Brain microvascular endothelial cell (primary cell): ENCODE results near the gene UBLCP1.

ENCODE experiments used
- DNase-seq: peaks from one replicate; pipeline ENCODE4 v3.0.0-alpha.2; 2020
- H3K27ac ChIP-seq: fragments of 250-450 bp; sonication (Bioruptor Pico); 2 replicates; pipeline ENCODE4 v1.5.1; 2020; ENCODE audit warnings: mild to moderate bottlenecking, moderate library complexity
- H3K27me3 ChIP-seq: fragments of 250-450 bp; sonication (Bioruptor Pico); replicated peaks from 2 replicates; pipeline ENCODE4 v1.5.1; 2020; ENCODE audit warnings: mild to moderate bottlenecking
- H3K36me3 ChIP-seq: fragments of 250-450 bp; sonication (Bioruptor Pico); replicated peaks from 2 replicates; pipeline ENCODE4 v1.5.1; 2020; ENCODE audit warnings: mild to moderate bottlenecking
- H3K4me3 ChIP-seq: 2 replicates; pipeline ENCODE4 v1.5.1; 2011; ENCODE audit warnings: low read depth, mild to moderate bottlenecking, control low read depth, low read length, moderate library complexity
- in situ Hi-C: cut with HindIII; loops from 2 replicates; pipeline ENCODE4 v1.10.0; 2017; ENCODE audit warnings: low sequenced_read_pairs, low pct_ligation_motif_present
- TF ChIP-seq, protein P1 (sequence below): IDR thresholded peaks from 2 replicates; pipeline ENCODE4 v1.5.1; 2011; ENCODE audit warnings: low read depth, mild to moderate bottlenecking, moderate library complexity, low read length, control low read depth, inconsistent platforms; ENCODE audit errors: missing control alignments

The UBLCP1 gene

DNA sequence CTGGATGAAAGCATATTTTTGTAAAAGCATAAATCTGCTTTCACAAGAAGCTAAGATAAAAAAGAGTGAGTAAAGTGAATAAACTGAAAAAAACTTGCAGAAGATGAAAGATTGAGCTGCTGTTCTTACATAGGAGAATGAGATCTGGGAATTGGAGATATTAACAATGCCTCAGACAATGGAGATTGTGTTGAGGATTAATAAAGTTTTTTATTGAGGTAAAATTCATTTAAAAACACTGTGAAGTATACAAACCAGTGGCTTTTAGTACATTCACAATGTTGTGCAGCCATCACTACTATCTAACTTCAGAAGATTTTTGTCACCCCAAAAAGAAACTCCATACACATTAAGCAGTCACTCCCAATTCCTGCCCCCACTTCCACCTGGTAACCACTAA lies 19.7 kb upstream of the UBLCP1 start:
- in situ Hi-C loops, result no loop called here
- Histone ChIP-seq H3K27me3 (no peaks in the 10 kb centered on the region), H3K36me3 (no peaks in the 10 kb centered on the region), H3K27ac (no peak overlapping the region), H3K4me3 (no peak overlapping the region)
- TF ChIP-seq, protein P1, sequence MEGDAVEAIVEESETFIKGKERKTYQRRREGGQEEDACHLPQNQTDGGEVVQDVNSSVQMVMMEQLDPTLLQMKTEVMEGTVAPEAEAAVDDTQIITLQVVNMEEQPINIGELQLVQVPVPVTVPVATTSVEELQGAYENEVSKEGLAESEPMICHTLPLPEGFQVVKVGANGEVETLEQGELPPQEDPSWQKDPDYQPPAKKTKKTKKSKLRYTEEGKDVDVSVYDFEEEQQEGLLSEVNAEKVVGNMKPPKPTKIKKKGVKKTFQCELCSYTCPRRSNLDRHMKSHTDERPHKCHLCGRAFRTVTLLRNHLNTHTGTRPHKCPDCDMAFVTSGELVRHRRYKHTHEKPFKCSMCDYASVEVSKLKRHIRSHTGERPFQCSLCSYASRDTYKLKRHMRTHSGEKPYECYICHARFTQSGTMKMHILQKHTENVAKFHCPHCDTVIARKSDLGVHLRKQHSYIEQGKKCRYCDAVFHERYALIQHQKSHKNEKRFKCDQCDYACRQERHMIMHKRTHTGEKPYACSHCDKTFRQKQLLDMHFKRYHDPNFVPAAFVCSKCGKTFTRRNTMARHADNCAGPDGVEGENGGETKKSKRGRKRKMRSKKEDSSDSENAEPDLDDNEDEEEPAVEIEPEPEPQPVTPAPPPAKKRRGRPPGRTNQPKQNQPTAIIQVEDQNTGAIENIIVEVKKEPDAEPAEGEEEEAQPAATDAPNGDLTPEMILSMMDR, result no peak
- DNase-seq, result no peak

DNA sequence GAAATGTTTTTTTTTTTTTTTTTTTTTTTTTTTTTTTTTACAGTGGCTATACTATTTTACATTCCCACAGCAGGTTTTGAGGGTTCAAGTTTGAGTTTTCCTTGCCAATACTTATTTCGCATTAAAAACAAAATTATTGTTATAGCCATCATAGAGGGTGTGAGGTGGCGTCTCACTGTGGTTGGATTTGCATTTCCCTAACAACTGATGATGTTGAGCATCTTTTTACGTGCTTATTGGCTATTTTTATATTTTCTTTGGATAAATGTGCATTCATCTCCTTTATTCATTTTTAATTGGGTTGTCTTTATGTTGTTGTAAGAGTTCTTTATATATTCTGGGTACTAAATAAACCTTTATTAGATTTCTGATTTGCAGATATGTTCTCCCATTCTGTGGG lies 18.9 kb upstream of the UBLCP1 start:
- TF ChIP-seq, protein P1, result no peak
- H3K27ac ChIP-seq, result no peak overlapping the region
- no peak overlapping the region for H3K4me3 ChIP-seq
- no peaks in the 10 kb centered on the region for H3K27me3 ChIP-seq
- DNase-seq, result no peak
- in situ Hi-C loops, result no loop called here
- no peaks in the 10 kb centered on the region for H3K36me3 ChIP-seq

DNA sequence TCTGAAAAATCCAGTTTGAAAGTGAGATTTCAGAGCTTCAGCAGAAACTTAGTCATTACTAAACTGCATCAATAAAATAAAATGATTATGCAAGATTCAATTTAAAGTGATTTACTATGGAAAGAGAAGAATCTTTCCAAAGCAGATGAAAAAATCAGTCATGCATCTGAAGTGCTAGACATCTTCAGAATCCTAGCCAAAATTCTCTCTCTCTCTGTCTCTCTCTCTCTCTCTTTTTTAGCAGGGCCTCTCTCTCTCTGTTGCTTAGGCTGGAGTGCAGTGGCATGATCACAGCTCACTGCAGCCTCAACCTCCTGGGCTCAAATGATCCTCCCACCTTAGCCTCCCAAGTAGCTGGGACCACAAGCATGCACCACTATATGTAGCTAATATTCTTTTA lies 18.2 kb upstream of the UBLCP1 start:
- in situ Hi-C loops, result no loop called here
- H3K27ac ChIP-seq, result no peak overlapping the region
- no peak for DNase-seq
- TF ChIP-seq, protein P1, result no peak
- H3K27me3 ChIP-seq, result no peaks in the 10 kb centered on the region
- H3K4me3 ChIP-seq, result no peak overlapping the region
- H3K36me3 ChIP-seq, result no peaks in the 10 kb centered on the region

DNA sequence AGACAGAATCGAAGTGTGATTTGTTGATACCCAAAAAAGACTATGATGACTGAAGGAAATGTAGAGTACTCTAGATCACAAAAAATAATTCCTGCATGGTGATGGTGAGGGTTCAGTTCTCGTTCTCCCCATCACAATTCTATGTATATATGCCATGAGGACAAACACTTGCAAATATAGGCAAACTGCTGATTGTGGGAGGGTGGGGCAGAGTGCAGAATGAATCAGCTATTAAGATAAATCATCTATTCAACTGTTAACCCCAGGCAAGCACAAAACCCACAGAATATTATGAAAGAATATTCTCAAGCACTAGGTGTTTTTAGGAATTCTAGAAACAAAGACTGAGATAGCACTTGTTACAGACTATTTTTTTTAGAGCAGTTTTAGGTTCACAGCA lies 13.9 kb upstream of the UBLCP1 start:
- DNase-seq, result no peak
- no peak overlapping the region for H3K27ac ChIP-seq
- H3K4me3 ChIP-seq, result no peak overlapping the region
- in situ Hi-C loops, result no loop called here
- no peaks in the 10 kb centered on the region for H3K27me3 ChIP-seq
- H3K36me3 ChIP-seq, result no peaks in the 10 kb centered on the region
- TF ChIP-seq, protein P1, result no peak

DNA sequence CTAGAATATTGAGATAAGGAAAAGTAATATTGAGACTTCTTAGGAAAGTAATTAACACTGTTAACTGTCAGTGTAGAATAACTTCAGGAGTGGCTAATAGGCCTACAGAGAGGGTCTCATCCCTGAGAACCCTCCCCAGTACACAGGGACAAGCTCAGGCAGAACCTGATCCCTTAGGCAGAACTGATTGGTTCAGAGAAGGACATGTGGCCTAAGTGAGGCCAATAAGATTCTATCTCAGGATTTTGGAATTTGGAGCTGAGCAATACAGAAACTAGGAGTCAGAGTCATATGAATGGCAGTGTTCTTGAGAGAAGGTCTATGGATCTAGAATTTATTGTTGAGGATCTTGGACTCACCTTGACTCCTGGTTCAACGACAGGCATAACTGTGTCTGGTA lies 10.9 kb upstream of the UBLCP1 start:
- no peak for DNase-seq
- TF ChIP-seq, protein P1, result no peak
- Histone ChIP-seq H3K4me3 (no peak overlapping the region), H3K36me3 (no peaks in the 10 kb centered on the region), H3K27me3 (no peaks in the 10 kb centered on the region), H3K27ac (no peak overlapping the region)
- in situ Hi-C loops, result no loop called here

DNA sequence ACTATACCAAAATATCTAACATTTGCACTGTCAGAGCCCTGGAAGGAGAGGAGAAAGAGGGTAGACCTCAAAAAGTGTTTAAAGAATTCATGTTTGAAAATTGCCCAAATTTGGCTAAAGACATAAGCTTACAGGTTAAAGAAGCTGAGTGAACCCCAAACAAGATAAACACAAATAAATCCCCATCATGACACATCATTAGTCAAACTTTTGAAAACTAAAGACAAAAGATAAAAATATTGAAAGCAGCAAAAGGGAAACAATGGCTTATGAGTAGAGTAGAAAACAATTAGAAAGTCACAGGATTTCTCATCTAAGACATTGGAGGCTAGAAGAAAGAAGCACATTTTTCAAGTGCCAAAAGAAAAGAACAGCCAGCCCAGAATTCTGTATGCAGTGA lies 6.1 kb upstream of the UBLCP1 start:
- in situ Hi-C loops, result no loop called here
- DNase-seq, result no peak

More for the DNA sequence above, 6.1 kb upstream of the UBLCP1 start:
- H3K27ac ChIP-seq, result no peak overlapping the region
- TF ChIP-seq, protein P1, result no peak
- H3K27me3 ChIP-seq, result no peaks in the 10 kb centered on the region
- no peaks in the 10 kb centered on the region for H3K36me3 ChIP-seq
- H3K4me3 ChIP-seq, result no peak overlapping the region
